ENCODE measurements around the gene FAXDC2. TPM values are rescaled to one million over a fixed set of nuclear protein-coding genes. Genes with fewer than 3 reads are reported as not detected.
A peak's percentile ranks its signal among the peaks of the same experiment; 100 is the strongest.

FAXDC2 gene
- total and polyA plus RNA-seq, 2 of the 13 experiments (the other 11 are each of a cell fraction or from before 2014, with no cell fraction given): 4.7 to 58.8 TPM

DNA sequence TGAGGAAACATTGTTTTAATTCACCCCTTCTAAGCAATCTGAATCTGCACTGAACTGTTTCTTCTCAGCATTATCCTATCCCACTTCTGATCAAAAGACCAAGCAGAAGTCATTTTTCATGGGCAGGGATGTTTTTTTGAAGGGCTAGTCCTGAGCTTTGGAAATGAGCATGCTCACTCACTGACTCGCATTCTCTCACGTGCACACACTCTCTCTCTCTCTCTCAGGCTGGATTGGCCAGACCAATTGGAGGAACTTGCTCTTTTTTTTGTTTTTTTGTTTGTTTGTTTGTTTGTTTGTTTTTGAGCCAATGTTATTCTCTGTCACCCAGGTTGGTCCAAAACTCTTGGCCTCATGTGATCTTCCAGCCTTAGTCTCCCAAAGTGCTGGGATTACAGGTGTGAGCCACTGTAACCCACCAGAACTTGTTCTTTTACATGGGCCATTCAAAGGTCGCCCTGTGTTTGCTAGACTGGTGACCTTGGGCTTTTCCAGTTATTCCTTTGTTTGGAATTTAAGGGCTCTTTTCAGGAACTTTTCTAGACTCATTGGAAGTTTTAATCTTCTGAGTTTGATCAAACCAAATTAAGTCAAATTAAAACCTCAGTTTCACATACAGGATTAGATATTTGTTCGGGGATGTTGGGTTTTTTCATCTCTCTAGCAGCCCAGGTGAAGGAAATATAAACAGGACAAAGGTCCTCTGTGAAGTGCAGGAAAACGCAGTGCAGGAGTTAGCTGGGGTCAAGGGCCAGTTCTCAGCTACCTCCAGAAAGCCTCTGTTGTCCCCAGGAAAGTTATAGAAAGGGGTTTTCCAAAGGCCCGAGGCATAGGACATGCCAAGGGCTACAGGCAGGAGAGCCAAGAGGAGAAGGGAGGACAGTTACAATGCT is 13.1 kb downstream of the FAXDC2 start (continued):
- TF ChIP-seq ZNF10 (CRISPR knock-in tag; IDR thresholded peaks at IDR 0.05; ENCODE audit: borderline replicate concordance, low read depth) (no peak), CBX5 (CRISPR knock-in tag; IDR thresholded peaks at IDR 0.05; ENCODE audit: borderline replicate concordance) (no peak), ZNF407 (CRISPR knock-in tag; IDR thresholded peaks at IDR 0.05; ENCODE audit: not compliant biosample characterization) (no peak), ZNF326 (CRISPR knock-in tag; IDR thresholded peaks at IDR 0.05; ENCODE audit: borderline replicate concordance) (no peak), ZNF772 (CRISPR knock-in tag; IDR thresholded peaks at IDR 0.05) (no peak), ZNF546 (CRISPR knock-in tag; conservative IDR thresholded peaks at IDR 0.05) (no peak), KLF11 (CRISPR knock-in tag; IDR thresholded peaks at IDR 0.05) (no peak), ETV5 (CRISPR knock-in tag; IDR thresholded peaks at IDR 0.05; ENCODE audit: borderline replicate concordance) (peak; percentile 14; the same call in 1 of the 2 replicates), ZNF17 (CRISPR knock-in tag; IDR thresholded peaks at IDR 0.05) (no peak), KDM2A (CRISPR knock-in tag; IDR thresholded peaks at IDR 0.05; ENCODE audit: borderline replicate concordance, low read depth) (no peak; the same call in 1 of the 2 replicates), CCAR2 (optimal IDR thresholded peaks at IDR 0.05; ENCODE audit: low read depth, low read length) (no peak), AKNA (CRISPR knock-in tag; IDR thresholded peaks at IDR 0.05; ENCODE audit: borderline replicate concordance) (no peak), THRA (CRISPR knock-in tag; IDR thresholded peaks at IDR 0.05; ENCODE audit: borderline replicate concordance) (peak; percentile 79; the same call in 1 of the 2 replicates)

All from HepG2 (cell line).